GM12872 (cell line): ENCODE data around the gene CLEC9A.

Source experiments
- CTCF ChIP-seq: IDR thresholded peaks from 3 replicates; pipeline ENCODE4 v1.5.1; 2011; ENCODE audit warnings: low read depth, mild to moderate bottlenecking, low read length, moderate library complexity; ENCODE audit not compliant: insufficient read depth

Gene CLEC9A

DNA sequence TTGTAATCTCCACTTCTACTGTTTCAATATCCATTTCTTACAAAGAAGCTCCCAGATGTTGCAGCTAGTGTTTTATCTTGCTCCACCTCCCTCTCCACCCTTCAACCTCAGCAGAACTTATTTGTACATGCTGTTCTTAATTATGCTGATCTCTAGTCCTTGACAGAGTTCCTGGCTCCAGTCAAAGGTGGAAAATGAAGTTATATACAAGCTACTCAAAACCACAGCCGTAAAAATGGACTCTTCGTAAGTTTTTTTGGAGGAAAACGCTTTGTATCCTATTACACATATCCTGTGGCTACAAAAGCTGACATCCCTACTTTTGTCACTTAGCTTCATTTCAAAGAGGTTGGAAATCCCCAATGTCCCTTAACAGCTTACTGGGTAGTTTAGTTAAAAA, 67.0 kb downstream of the CLEC9A start:
- TF ChIP-seq CTCF = no peak

GRCh38 chr12:10098791-10099190, 68.3 kb downstream of the CLEC9A start, which contains the start of gene CLEC1A:
CLEC1A (minus strand) TSS chr12:10098985; CDS start chr12:10098922, 63 bp downstream.
- TF ChIP-seq CTCF = no peak

- TF ChIP-seq CTCF = no peak
Observed at GRCh38 chr12:10101042-10101579, 70.6 kb downstream of the CLEC9A start.

- TF ChIP-seq CTCF = 0 out of 3 replicates have a peak, but pooled peaks have one; percentile 6
Observed at GRCh38 chr12:10101648-10102220, 71.3 kb downstream of the CLEC9A start.

DNA sequence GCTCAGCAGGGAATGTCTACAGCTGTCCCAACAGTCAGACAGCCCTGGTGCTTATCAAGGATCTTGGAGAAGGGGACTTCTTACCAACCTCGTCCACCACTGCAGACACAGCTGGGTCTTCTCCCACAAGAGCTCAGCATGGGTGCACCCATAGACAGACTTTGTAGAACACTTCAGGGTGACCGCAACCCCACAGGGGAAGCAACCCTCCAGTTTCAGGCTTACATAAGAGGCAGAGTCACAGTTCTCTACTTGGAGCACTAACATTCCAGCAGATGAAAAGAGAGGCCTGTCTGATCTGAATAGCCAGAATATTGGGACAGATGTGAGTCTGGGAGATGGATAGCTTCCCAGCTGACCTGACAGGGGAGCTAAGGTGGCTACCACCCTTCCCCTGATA, 71.8 kb downstream of the CLEC9A start:
- TF ChIP-seq CTCF = no peak

DNA sequence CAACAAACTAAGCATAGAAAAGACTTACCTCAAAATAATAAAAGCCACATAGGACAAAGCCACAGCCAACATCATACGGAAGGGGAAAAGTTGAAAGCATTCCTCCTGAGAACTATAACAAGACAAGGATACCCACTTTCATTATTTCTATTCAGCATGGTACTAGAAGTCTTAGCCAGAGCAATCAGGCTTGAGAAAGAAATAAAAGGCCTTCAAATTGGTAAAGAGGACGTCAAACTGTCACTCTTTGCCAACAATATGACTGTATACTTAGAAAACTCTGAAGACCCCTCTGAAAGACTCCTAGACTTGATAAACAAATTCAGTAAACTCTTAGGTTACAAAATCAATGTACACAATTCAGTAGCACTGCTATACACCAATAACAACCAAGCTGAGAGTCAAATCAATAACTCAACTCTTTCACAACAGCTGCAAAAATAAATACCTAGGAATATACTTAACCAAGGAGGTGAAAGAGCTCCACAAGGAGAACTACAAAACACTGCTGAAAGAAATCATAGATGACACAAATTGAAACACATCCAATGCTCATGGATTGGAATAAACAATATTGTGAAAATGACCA, 79.9 kb downstream of the CLEC9A start:
- TF ChIP-seq CTCF = no peak

DNA sequence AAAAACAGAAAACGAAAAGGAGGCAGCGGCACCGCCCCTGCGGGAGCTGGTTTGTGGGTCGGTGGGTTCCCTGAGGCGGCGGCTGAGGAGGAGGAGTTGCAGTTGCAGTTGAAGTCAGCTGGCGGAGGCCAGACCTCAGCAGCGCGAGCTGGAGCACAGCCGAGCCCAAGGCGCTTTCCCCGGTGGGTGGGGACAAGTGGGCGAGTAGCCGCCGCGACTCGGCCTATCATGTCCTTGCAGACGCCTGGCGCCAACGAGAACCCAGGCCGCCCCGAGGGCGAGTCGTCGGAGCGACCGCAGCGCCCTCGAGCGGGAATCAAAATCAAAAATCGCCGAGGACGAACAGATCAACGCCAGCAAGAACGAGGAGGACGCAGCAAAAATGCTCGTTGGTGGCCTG, 81.0 kb downstream of the CLEC9A start:
- no peak for TF ChIP-seq CTCF
